SU-DHL-6 (cell line): Measurements from ENCODE around the gene BCL2L15.

ENCODE experiments used
- H2AFZ ChIP-seq: fragments of 200-600 bp; sonication (generic); 2 replicates; pipeline ENCODE4 v1.6.1; 2014; ENCODE audit warnings: low read depth, mild to moderate bottlenecking, moderate library complexity, mixed read lengths, antibody characterized with exemption, low read length; ENCODE audit not compliant: severe bottlenecking
- H3F3A ChIP-seq: fragments of 200-600 bp; shearing (Covaris generic); 2 replicates; pipeline ENCODE4 v1.6.0; 2016; ENCODE audit warnings: antibody characterized with exemption, mild to moderate bottlenecking; ENCODE audit not compliant: insufficient read depth
- H3K27ac ChIP-seq: fragments of 200-600 bp; sonication (generic); 2 replicates; pipeline ENCODE4 v1.5.1; 2016; ENCODE audit warnings: low read depth, mild to moderate bottlenecking, low read length, moderate library complexity, mixed read lengths
- H3K27me3 ChIP-seq: fragments of 200-600 bp; sonication (generic), shearing (Covaris generic); 2 replicates; pipeline ENCODE4 v1.6.0; 2014; ENCODE audit warnings: mild to moderate bottlenecking, low read length
- H3K36me3 ChIP-seq: fragments of 200-600 bp; sonication (generic); 2 replicates; pipeline ENCODE4 v1.6.1; 2014; ENCODE audit warnings: mild to moderate bottlenecking, low read length, mixed read lengths
- H3K4me2 ChIP-seq: fragments of 300-600, 200-600 bp; shearing (Covaris generic), sonication (generic); 2 replicates; pipeline ENCODE4 v1.6.0; 2014; ENCODE audit warnings: low read length, low read depth, mild to moderate bottlenecking; ENCODE audit not compliant: poor library complexity, severe bottlenecking
- H3K4me3 ChIP-seq: fragments of 200-600 bp; sonication (generic); 2 replicates; pipeline ENCODE4 v1.5.1; 2014; ENCODE audit warnings: antibody characterized with exemption, low read length, mild to moderate bottlenecking, mixed read lengths; ENCODE audit not compliant: insufficient read depth, poor library complexity, severe bottlenecking
- H3K79me2 ChIP-seq: fragments of 200-600 bp; sonication (generic); 2 replicates; pipeline ENCODE4 v1.6.1; 2014; ENCODE audit warnings: mild to moderate bottlenecking, low read length, moderate library complexity; ENCODE audit not compliant: insufficient read depth
- H3K9ac ChIP-seq: fragments of 200-600 bp; sonication (generic); 2 replicates; pipeline ENCODE4 v1.7.0; 2014; ENCODE audit warnings: mild to moderate bottlenecking, low read length
- H3K9me2 ChIP-seq: fragments of 200-600 bp; sonication (generic); replicated peaks from 2 replicates; pipeline ENCODE4 v1.6.1; 2014; ENCODE audit warnings: low read length; ENCODE audit not compliant: insufficient read depth
- H3K9me3 ChIP-seq: fragments of 200-600 bp; sonication (generic); 2 replicates; pipeline ENCODE4 v1.6.1; 2014; ENCODE audit warnings: low read length, mixed read lengths; ENCODE audit not compliant: insufficient read depth
- H4K20me1 ChIP-seq: fragments of 200-600 bp; sonication (generic); 2 replicates; pipeline ENCODE4 v1.6.1; 2014; ENCODE audit warnings: low read depth, mild to moderate bottlenecking, antibody characterized with exemption, low read length, moderate library complexity, mixed read lengths
- CTCF ChIP-seq: fragments of 200-600 bp; sonication (generic); IDR thresholded peaks from one replicate; pipeline ENCODE4 v1.5.1; 2017; ENCODE audit warnings: antibody characterized with exemption, mild to moderate bottlenecking, low read length, moderate library complexity; ENCODE audit not compliant: insufficient read depth, poor library complexity, severe bottlenecking
- EZH2phosphoT487 ChIP-seq: fragments of 200-600 bp; sonication (generic), shearing (Covaris generic); conservative IDR thresholded peaks from 2 replicates; pipeline ENCODE4 v1.6.1; 2018; ENCODE audit warnings: mild to moderate bottlenecking, antibody characterized with exemption, low read length, moderate library complexity, mixed read lengths

Gene BCL2L15

DNA sequence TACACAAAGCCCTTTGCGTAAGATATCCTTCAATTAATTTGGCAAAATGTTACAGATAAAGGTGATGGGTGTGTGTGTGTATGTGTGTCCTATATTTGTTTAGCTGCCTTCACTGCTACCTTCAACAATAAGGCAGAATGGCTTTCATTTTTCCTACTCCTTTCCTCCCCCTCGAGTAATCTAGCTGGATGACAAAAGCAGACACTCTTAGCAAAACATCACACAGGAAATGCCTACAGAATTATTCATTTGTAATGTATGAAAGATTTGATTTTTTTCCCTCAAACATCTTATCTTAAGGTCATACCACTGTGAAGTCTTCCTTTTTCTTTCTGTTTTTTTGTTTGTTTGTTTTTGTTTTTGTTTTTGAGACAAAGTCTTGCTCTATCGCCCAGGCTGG lies 26.5 kb downstream of the BCL2L15 start:
- no peaks in the 10 kb centered on the region for H3K27me3 ChIP-seq
- H3K9me3 ChIP-seq: no peaks in the 10 kb centered on the region
- H3K27ac ChIP-seq: peak overlapping the region; percentile 69
- H3K4me2 ChIP-seq: peak overlapping the region; percentile 59
- H3K36me3 ChIP-seq: peaks cover 17% of the 10 kb centered on the region
- no peak overlapping the region for H3K4me3 ChIP-seq
- no peak overlapping the region for H3K9ac ChIP-seq
- H3K9me2 ChIP-seq: no peaks in the 10 kb centered on the region
- no peaks in the 10 kb centered on the region for H4K20me1 ChIP-seq
- TF ChIP-seq CTCF (no peak), EZH2phosphoT487 (no peak)
- peaks cover 26% of the 10 kb centered on the region for H3F3A ChIP-seq
- no peak overlapping the region for H2AFZ ChIP-seq
- peaks cover 29% of the 10 kb centered on the region for H3K79me2 ChIP-seq

GRCh38 chr1:113859478-113860175 lies 27.8 kb downstream of the BCL2L15 start:
- TF ChIP-seq CTCF (no peak), EZH2phosphoT487 (no peak)
- peak overlapping the region; percentile 69 for H3K27ac ChIP-seq
- H3K27me3 ChIP-seq: no peaks in the 10 kb centered on the region
- peak overlapping the region; percentile 59 for H3K4me2 ChIP-seq
- peak overlapping the region; percentile 7 for H3K9ac ChIP-seq
- no peaks in the 10 kb centered on the region for H3K9me3 ChIP-seq
- peaks cover 21% of the 10 kb centered on the region for H3K36me3 ChIP-seq
- H3K4me3 ChIP-seq: peak overlapping the region; percentile 7
- no peak overlapping the region for H2AFZ ChIP-seq
- peaks cover 26% of the 10 kb centered on the region for H3F3A ChIP-seq
- H3K79me2 ChIP-seq: peaks cover 17% of the 10 kb centered on the region
- H3K9me2 ChIP-seq: no peaks in the 10 kb centered on the region
- H4K20me1 ChIP-seq: no peaks in the 10 kb centered on the region

DNA sequence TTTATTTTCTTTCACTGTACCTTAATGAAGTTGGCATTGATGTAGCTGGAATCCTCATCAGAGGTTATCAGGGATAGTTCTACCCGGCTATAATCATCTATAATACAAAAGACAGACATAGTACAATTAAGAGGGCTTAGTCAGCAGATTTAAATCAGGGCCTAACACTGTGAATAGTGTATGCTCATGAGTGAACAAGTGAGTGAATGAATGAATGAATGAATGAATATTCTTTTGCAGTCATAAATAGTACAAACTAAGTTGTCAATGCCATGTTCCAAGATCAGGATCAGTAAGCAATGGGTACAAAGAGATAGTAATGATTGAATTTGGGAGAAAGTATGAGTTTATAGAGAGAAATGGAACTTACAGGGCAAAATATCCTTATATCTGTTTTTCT lies 28.4 kb downstream of the BCL2L15 start:
- peak overlapping the region; percentile 7; the same call in 1 of the 2 replicates for H3K9ac ChIP-seq
- H3K9me3 ChIP-seq: no peaks in the 10 kb centered on the region
- H3K79me2 ChIP-seq: peaks cover 13% of the 10 kb centered on the region
- H3K36me3 ChIP-seq: peaks cover 24% of the 10 kb centered on the region
- peak overlapping the region; percentile 59 for H3K4me2 ChIP-seq
- H4K20me1 ChIP-seq: no peaks in the 10 kb centered on the region
- H3K4me3 ChIP-seq: no peak overlapping the region
- H3K27me3 ChIP-seq: no peaks in the 10 kb centered on the region
- TF ChIP-seq EZH2phosphoT487 (no peak), CTCF (no peak)
- peak overlapping the region; percentile 69 for H3K27ac ChIP-seq
- no peaks in the 10 kb centered on the region for H3K9me2 ChIP-seq
- peaks cover 26% of the 10 kb centered on the region for H3F3A ChIP-seq
- no peak overlapping the region for H2AFZ ChIP-seq
